Measurements from ENCODE around the gene HIBCH. TPM values are rescaled to one million over a fixed set of nuclear protein-coding genes. Genes with fewer than 3 reads are reported as not detected.

HIBCH gene
- total and polyA plus RNA-seq, 9 of the 15 experiments (the other 6 are each of a cell fraction or from before 2014, with no cell fraction given), result 17.0 to 65.4 (median 28.3) TPM

GRCh38 chr2:190255676-190256075, 64.0 kb downstream of the HIBCH start (continued):
- TF ChIP-seq FOXP4 (CRISPR knock-in tag; IDR thresholded peaks at IDR 0.05; ENCODE audit: borderline replicate concordance) (no peak), MCM5 (IDR thresholded peaks at IDR 0.05; ENCODE audit: low read depth) (no peak), POLR2A (conservative IDR thresholded peaks at IDR 0.05) (no peak)

- in situ Hi-C loops (cut with MboI) (no loop called here), intact Hi-C loops (cut with micrococcal nuclease) (no loop called here)
- POLR2A ChIA-PET, result no interaction called here
- no peak for ATAC-seq
- Histone ChIP-seq H3K4me2 (ENCODE audit: insufficient read depth, low read length) (no peak overlapping the region), H3K4me3 (no peak overlapping the region), H3K4me1 (replicated peaks in 1 of 2; ENCODE audit: control insufficient read depth in 2 of 2, insufficient read depth in 2 of 2, low read length in 2 of 2) (no peaks in the 10 kb centered on the region), H2AFZ (ENCODE audit: low read depth, low read length) (no peak overlapping the region), H3K9me3 (replicated peaks; ENCODE audit: control insufficient read depth, insufficient read depth, low read depth, low read length) (no peaks in the 10 kb centered on the region), H3K27me3 (ENCODE audit: control insufficient read depth in 2 of 2, insufficient read depth in 2 of 2, low read length in 2 of 2) (no peaks in the 10 kb centered on the region), H3K27ac (ENCODE audit: extremely low read depth, low read depth, low read length) (no peak overlapping the region), H4K20me1 (replicated peaks; ENCODE audit: control insufficient read depth, insufficient read depth, low read length) (no peaks in the 10 kb centered on the region), H3K79me2 (ENCODE audit: control insufficient read depth, insufficient read depth, low read length) (no peaks in the 10 kb centered on the region), H3K36me3 (ENCODE audit: control insufficient read depth, insufficient read depth, low read length) (peaks cover 32% of the 10 kb centered on the region; the same call in 2 of the 3 replicates), H3K9ac (ENCODE audit: insufficient read depth in 1 of 2, low read depth in 2 of 2, low read length in 2 of 2) (no peak overlapping the region), H3K9me1 (ENCODE audit: control insufficient read depth, insufficient read depth, low read length) (no peaks in the 10 kb centered on the region)
- WGBS (ENCODE audit: insufficient coverage, low coverage, missing lambda C conversion rate), result 87% methylated on average over 3 of the region's 3 CpGs
- no peak for TF ChIP-seq ZNF143 (CRISPR knock-in tag; IDR thresholded peaks at IDR 0.05)
- TF ChIP-seq KDM4B (IDR thresholded peaks at IDR 0.05; ENCODE audit: borderline replicate concordance in 2 of 2, low read depth in 1 of 2), result no peak
- CTCF ChIA-PET (ENCODE audit: low intra/inter-chr PET ratio), result no interaction called here
- DNase-seq (ENCODE audit: extremely low read depth in 1 of 4, low spot score in 3 of 4), result no peak
- FAIRE-seq, result no peak
- no TSS peak for BruUV-seq (replicated peaks)
Observed at GRCh38 chr2:190254063-190254850, 65.4 kb downstream of the HIBCH start.

Data from K562 (cell line).